Common myeloid progenitor, CD34-positive (primary cell): ENCODE data around the gene DROSHA.
"Not testable (repeated sequence)": the region's sequence is repeated elsewhere in the genome, so short reads cannot be mapped to it uniquely, and the experiment has no call there.

Source experiments
- CTCF ChIA-PET: fragments of 350-600 bp; sonication (Branson Sonifier 250); formaldehyde crosslinking; loops from one replicate; lab custom pipeline; 2021; ENCODE audit warnings: antibody characterized with exemption; lab: Charles Lee
- POLR2A ChIA-PET: fragments of 350-600 bp; sonication (Branson Sonifier 250); formaldehyde crosslinking; loops from one replicate; lab custom pipeline; 2021; ENCODE audit warnings: antibody characterized with exemption; lab: Charles Lee
- DNase-seq, 3 donors: peaks; one replicate each; pipeline versions ENCODE4 v3.0.0 to v3.0.0-alpha.2; 2013
- H3K27ac ChIP-seq, 2 experiments: 1 replicate in 1 of 2; 2 replicates in 1 of 2; pipeline ENCODE4 v1.7.0; 2013; ENCODE audit warnings: inconsistent platforms in 2 of 2, low read length in 2 of 2, mild to moderate bottlenecking in 2 of 2, low read depth in 1 of 2, moderate library complexity in 1 of 2; ENCODE audit not compliant: severe bottlenecking in 2 of 2, insufficient read depth in 1 of 2, poor library complexity in 1 of 2
- H3K27me3 ChIP-seq, 5 experiments: replicated peaks in 2 of 5; 1 replicate in 3 of 5; 2 replicates in 2 of 5; pipeline versions ENCODE4 v1.6.1 to v1.7.0; 2013; ENCODE audit warnings: low read length in 4 of 5, mild to moderate bottlenecking in 2 of 5, moderate library complexity in 2 of 5, inconsistent platforms in 1 of 5; ENCODE audit not compliant: insufficient read depth in 5 of 5, control insufficient read depth in 4 of 5
- H3K36me3 ChIP-seq, 4 experiments: 1 replicate in 2 of 4; 2 replicates in 2 of 4; pipeline versions ENCODE4 v1.6.1 to v1.7.0; 2013; ENCODE audit warnings: low read length in 3 of 4, control low read depth in 1 of 4, mild to moderate bottlenecking in 1 of 4; ENCODE audit not compliant: control insufficient read depth in 4 of 4, insufficient read depth in 4 of 4
- H3K4me1 ChIP-seq, 4 experiments: 1 replicate in 3 of 4; 2 replicates in 1 of 4; pipeline versions ENCODE4 v1.6.1 to v1.7.1; 2013; ENCODE audit warnings: low read length in 3 of 4, mild to moderate bottlenecking in 3 of 4, control low read depth in 1 of 4, inconsistent platforms in 1 of 4, moderate library complexity in 1 of 4; ENCODE audit not compliant: control insufficient read depth in 4 of 4, insufficient read depth in 4 of 4; ENCODE audit errors: control extremely low read depth in 1 of 4
- H3K4me3 ChIP-seq, 7 experiments: 1 replicate in 4 of 7; 2 replicates in 3 of 7; pipeline versions ENCODE4 v1.5.1 to v1.7.0; 2013; ENCODE audit warnings: mild to moderate bottlenecking in 7 of 7, low read length in 6 of 7, moderate library complexity in 6 of 7, inconsistent platforms in 2 of 7, low read depth in 2 of 7, control low read depth in 1 of 7; ENCODE audit not compliant: insufficient read depth in 4 of 7, control insufficient read depth in 1 of 7; ENCODE audit errors: extremely low read depth in 1 of 7
- H3K9me3 ChIP-seq, 5 experiments: 1 replicate in 4 of 5; 2 replicates in 1 of 5; pipeline versions ENCODE4 v1.6.1 to v1.7.1; 2013; ENCODE audit warnings: low read length in 4 of 5, mild to moderate bottlenecking in 2 of 5, inconsistent platforms in 1 of 5, low read depth in 1 of 5, moderate library complexity in 1 of 5; ENCODE audit not compliant: control insufficient read depth in 4 of 5, insufficient read depth in 2 of 5; ENCODE audit errors: control extremely low read depth in 1 of 5
- WGBS: methylation state at CpG from one replicate; pipeline ENCODE4 v1.1.5; 2013; ENCODE audit not compliant: insufficient coverage; 5-methylcytosine and 5-hydroxymethylcytosine counted together

The DROSHA gene

GRCh38 chr5:31395450-31396045 is 136.3 kb downstream of the DROSHA start:
- CTCF ChIA-PET, H3K27ac ChIP-seq, H3K4me1 ChIP-seq, H3K4me3 ChIP-seq, H3K27me3 ChIP-seq, POLR2A ChIA-PET, DNase-seq, H3K9me3 ChIP-seq, H3K36me3 ChIP-seq: not testable (repeated sequence)
- WGBS = 100% methylated on average over 6 of the region's 14 CpGs

- no peak for DNase-seq
- Histone ChIP-seq H3K27ac (no peak overlapping the region), H3K4me3 (no peak overlapping the region), H3K4me1 (no peaks in the 10 kb centered on the region), H3K9me3 (peaks cover 0 to 10% (median 0%) of the 10 kb centered on the region in 5 experiments), H3K27me3 (no peaks in the 10 kb centered on the region), H3K36me3 (no peaks in the 10 kb centered on the region)
- CTCF ChIA-PET = interaction anchor here (0.9 kb wide), 1 partner anchor 21 kb away, joined by 3 read pairs; no protein-coding TSS in a partner anchor
- 100% methylated on average over 5 of the region's 6 CpGs for WGBS
- POLR2A ChIA-PET = no interaction called here
Observed at GRCh38 chr5:31393126-31393525, 138.8 kb downstream of the DROSHA start.

GRCh38 chr5:31392061-31392460 is 139.8 kb downstream of the DROSHA start:
- DNase-seq = no peak
- POLR2A ChIA-PET = no interaction called here
- H3K4me1 ChIP-seq = no peaks in the 10 kb centered on the region
- H3K36me3 ChIP-seq = no peaks in the 10 kb centered on the region
- WGBS = 92% methylated on average over 2 of the region's 3 CpGs
- H3K27ac ChIP-seq = no peak overlapping the region
- CTCF ChIA-PET = no interaction called here
- peaks cover 0 to 10% (median 0%) of the 10 kb centered on the region in 5 experiments for H3K9me3 ChIP-seq
- no peak overlapping the region for H3K4me3 ChIP-seq
- no peaks in the 10 kb centered on the region for H3K27me3 ChIP-seq

- Histone ChIP-seq H3K4me1 (no peaks in the 10 kb centered on the region), H3K4me3 (no peak overlapping the region), H3K27ac (no peak overlapping the region), H3K27me3 (no peaks in the 10 kb centered on the region), H3K9me3 (peaks cover 0 to 10% (median 0%) of the 10 kb centered on the region in 5 experiments), H3K36me3 (no peaks in the 10 kb centered on the region)
- 100% methylated on average over 1 of the region's 5 CpGs for WGBS
- ChIA-PET POLR2A (no interaction called here), CTCF (no interaction called here)
- DNase-seq = no peak
Observed at GRCh38 chr5:31390256-31390655, 141.6 kb downstream of the DROSHA start.

- ChIA-PET CTCF (no interaction called here), POLR2A (no interaction called here)
- Histone ChIP-seq H3K27ac (no peak overlapping the region), H3K27me3 (peaks cover 0 to 2% (median 0%) of the 10 kb centered on the region in 5 experiments), H3K36me3 (no peaks in the 10 kb centered on the region), H3K9me3 (peaks cover 0 to 10% (median 0%) of the 10 kb centered on the region in 5 experiments), H3K4me3 (no peak overlapping the region), H3K4me1 (no peaks in the 10 kb centered on the region)
- DNase-seq = no peak
- 100% methylated on average over 4 of the region's 10 CpGs for WGBS
Observed at GRCh38 chr5:31385774-31386537, 145.9 kb downstream of the DROSHA start.

- no peaks in the 10 kb centered on the region for H3K4me1 ChIP-seq
- H3K27me3 ChIP-seq = peaks cover 0 to 2% (median 0%) of the 10 kb centered on the region in 5 experiments
- H3K4me3 ChIP-seq = no peak overlapping the region
- ChIA-PET CTCF (no interaction called here), POLR2A (no interaction called here)
- DNase-seq = no peak
- H3K9me3 ChIP-seq = peaks cover 0 to 6% (median 0%) of the 10 kb centered on the region in 5 experiments
- no peak overlapping the region for H3K27ac ChIP-seq
- no peaks in the 10 kb centered on the region for H3K36me3 ChIP-seq
- WGBS = 57% methylated on average over 2 of the region's 3 CpGs
Observed at GRCh38 chr5:31383734-31384133, 148.2 kb downstream of the DROSHA start.
